SK-N-SH treated with all-trans-retinoic acid at 6 μM for 48 hours (cell line): ENCODE results near the gene ALDH18A1.

Experiments used
- ATAC-seq: fragments of 200-7000 bp; cut with Tn5 transposase; 3 replicates; pipeline ENCODE4 v1.9.1; 2020; ENCODE audit warnings: mild to moderate bottlenecking, moderate library complexity
- ARNTL ChIP-seq: fragments of 450-650 bp; formaldehyde crosslinking; IDR thresholded peaks from 2 replicates; pipeline ENCODE4 v1.5.0; 2020; ENCODE audit warnings: low read depth, mild to moderate bottlenecking, moderate library complexity, borderline replicate concordance
- BACH2 ChIP-seq: fragments of 250-450 bp; sonication (Bioruptor Pico); IDR thresholded peaks from 2 replicates; pipeline ENCODE4 v1.9.0; 2021; ENCODE audit warnings: mild to moderate bottlenecking, borderline replicate concordance
- CREB5 ChIP-seq: fragments of 250-450 bp; sonication (Bioruptor Pico); IDR thresholded peaks from 2 replicates; pipeline ENCODE4 v1.5.1; 2020; ENCODE audit warnings: low read depth, mild to moderate bottlenecking, moderate library complexity
- CSDC2 ChIP-seq: fragments of 250-450 bp; sonication (Bioruptor Pico); IDR thresholded peaks from 2 replicates; pipeline ENCODE4 v1.5.0; 2020; ENCODE audit warnings: mild to moderate bottlenecking, moderate library complexity
- CSRNP3 ChIP-seq: fragments of 250-450 bp; sonication (Bioruptor Pico); IDR thresholded peaks from 2 replicates; pipeline ENCODE4 v1.5.1; 2021; ENCODE audit warnings: mild to moderate bottlenecking, moderate library complexity
- ESRRG ChIP-seq: fragments of 250-450 bp; sonication (Bioruptor Pico); IDR thresholded peaks from 2 replicates; pipeline ENCODE4 v1.6.1; 2021; ENCODE audit warnings: mild to moderate bottlenecking
- GLIS3 ChIP-seq: fragments of 250-450 bp; sonication (Bioruptor Pico); IDR thresholded peaks from 2 replicates; pipeline ENCODE4 v1.5.0; 2020; ENCODE audit warnings: mild to moderate bottlenecking, moderate library complexity
- ISL1 ChIP-seq: fragments of 250-450 bp; sonication (Bioruptor Pico); IDR thresholded peaks from 2 replicates; pipeline ENCODE4 v2.1.2; 2022; ENCODE audit warnings: mild to moderate bottlenecking, moderate library complexity
- OSR1 ChIP-seq: fragments of 250-450 bp; sonication (Bioruptor Pico); IDR thresholded peaks from 2 replicates; pipeline ENCODE4 v1.8.0; 2022; ENCODE audit warnings: moderate library complexity, mild to moderate bottlenecking, inconsistent platforms
- POU6F1 ChIP-seq: fragments of 250-450 bp; sonication (Bioruptor Pico); IDR thresholded peaks from 2 replicates; pipeline ENCODE4 v1.8.0; 2021; ENCODE audit warnings: low read depth, mild to moderate bottlenecking, moderate library complexity, borderline replicate concordance
- PPARA ChIP-seq: fragments of 250-450 bp; sonication (Bioruptor Pico); IDR thresholded peaks from 2 replicates; pipeline ENCODE4 v1.5.0; 2020; ENCODE audit warnings: mild to moderate bottlenecking, borderline replicate concordance
- RARB ChIP-seq: fragments of 250-450 bp; sonication (Bioruptor Pico); IDR thresholded peaks from 2 replicates; pipeline ENCODE4 v1.8.0; 2021; ENCODE audit warnings: mild to moderate bottlenecking, moderate library complexity
- SNAI2 ChIP-seq: fragments of 250-450 bp; sonication (Bioruptor Pico); IDR thresholded peaks from 2 replicates; pipeline ENCODE4 v1.5.0; 2020; ENCODE audit warnings: mild to moderate bottlenecking, moderate library complexity
- TCF4 ChIP-seq: fragments of 250-450 bp; sonication (Bioruptor Pico); IDR thresholded peaks from 2 replicates; pipeline ENCODE4 v1.8.0; 2021; ENCODE audit warnings: mild to moderate bottlenecking, moderate library complexity, borderline replicate concordance
- TOX ChIP-seq: fragments of 250-450 bp; sonication (Bioruptor Pico); IDR thresholded peaks from 2 replicates; pipeline ENCODE4 v1.8.0; 2021; ENCODE audit warnings: mild to moderate bottlenecking, moderate library complexity, borderline replicate concordance
- ZC3H10 ChIP-seq: fragments of 250-450 bp; sonication (Bioruptor Pico); IDR thresholded peaks from 2 replicates; pipeline ENCODE4 v1.5.1; 2021; ENCODE audit warnings: mild to moderate bottlenecking, moderate library complexity
- ZFP3 ChIP-seq: fragments of 250-450 bp; sonication (Bioruptor Pico); IDR thresholded peaks from 2 replicates; pipeline ENCODE4 v1.5.0; 2020; ENCODE audit warnings: mild to moderate bottlenecking, moderate library complexity
- ZFP30 ChIP-seq: fragments of 450-650 bp; formaldehyde crosslinking; IDR thresholded peaks from 2 replicates; pipeline ENCODE4 v1.5.0; 2022; ENCODE audit warnings: mild to moderate bottlenecking, moderate library complexity
- ZNF565 ChIP-seq: fragments of 450-650 bp; formaldehyde crosslinking; conservative IDR thresholded peaks from 2 replicates; pipeline ENCODE4 v1.5.0; 2020; ENCODE audit warnings: low read depth, mild to moderate bottlenecking, moderate library complexity
- ZNF70 ChIP-seq: fragments of 450-650 bp; formaldehyde crosslinking; IDR thresholded peaks from 2 replicates; pipeline ENCODE4 v1.5.0; 2020; ENCODE audit warnings: mild to moderate bottlenecking, moderate library complexity
- TF ChIP-seq, protein P1 (sequence below): fragments of 250-450 bp; sonication (Bioruptor Pico); IDR thresholded peaks from 2 replicates; pipeline ENCODE4 v1.5.0; 2020; ENCODE audit warnings: mild to moderate bottlenecking, moderate library complexity

Gene ALDH18A1

GRCh38 chr10:95648138-95648537 is 8.4 kb downstream of the ALDH18A1 start:
- no peak for ATAC-seq

GRCh38 chr10:95646160-95646559 is 10.4 kb downstream of the ALDH18A1 start:
- ATAC-seq = no peak
- TF ChIP-seq ZFP30 (CRISPR knock-in tag) = no peak
- no peak for TF ChIP-seq BACH2
- no peak for TF ChIP-seq TCF4 (CRISPR knock-in tag)
- TF ChIP-seq TOX (CRISPR knock-in tag) = no peak
- no peak for TF ChIP-seq CSRNP3 (CRISPR knock-in tag)
- TF ChIP-seq OSR1 = no peak
- no peak for TF ChIP-seq ZFP3 (CRISPR knock-in tag)
- TF ChIP-seq SNAI2 = no peak
- TF ChIP-seq ZC3H10 = no peak
- TF ChIP-seq ARNTL (CRISPR knock-in tag) = no peak
- no peak for TF ChIP-seq ESRRG
- TF ChIP-seq ISL1 (CRISPR knock-in tag) = no peak
- no peak for TF ChIP-seq ZNF70 (CRISPR knock-in tag)
- no peak for TF ChIP-seq PPARA
- no peak for TF ChIP-seq GLIS3 (CRISPR knock-in tag)
- TF ChIP-seq POU6F1 (CRISPR knock-in tag) = no peak
- no peak for TF ChIP-seq ZNF565
- TF ChIP-seq CREB5 = no peak
- TF ChIP-seq, all 23 proteins: peak for 0

More at GRCh38 chr10:95648138-95648537, 8.4 kb downstream of the ALDH18A1 start:
- TF ChIP-seq ISL1 (CRISPR knock-in tag) = no peak
- no peak for TF ChIP-seq TCF4 (CRISPR knock-in tag)
- TF ChIP-seq BACH2 = no peak
- no peak for TF ChIP-seq RARB
- TF ChIP-seq ZNF565 = no peak
- TF ChIP-seq POU6F1 (CRISPR knock-in tag) = no peak
- TF ChIP-seq OSR1 = no peak
- TF ChIP-seq TOX (CRISPR knock-in tag) = no peak
- no peak for TF ChIP-seq PPARA

DNA sequence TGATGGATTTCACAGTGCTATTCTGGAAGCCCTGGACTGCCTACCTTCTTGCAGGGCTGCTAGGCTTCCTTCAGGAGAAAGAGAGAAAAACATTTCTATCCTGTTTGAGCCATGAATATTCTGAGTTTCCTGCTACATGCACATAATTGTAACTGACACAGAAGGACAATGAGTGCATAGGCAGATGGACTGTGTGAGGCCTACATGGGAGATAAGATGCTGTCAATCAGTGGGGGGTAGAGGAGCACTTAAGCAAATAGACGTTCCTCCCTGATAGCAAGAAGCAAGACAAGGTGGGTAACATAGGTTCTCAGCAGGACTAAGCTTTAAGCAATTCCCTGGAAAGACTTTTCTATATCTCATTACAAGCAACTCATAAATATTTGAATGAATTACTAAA is 11.6 kb downstream of the ALDH18A1 start:
- TF ChIP-seq CSDC2 (CRISPR knock-in tag) (no peak), ZFP30 (CRISPR knock-in tag) (no peak), RARB (no peak)
- TF ChIP-seq, all 23 proteins: peak for 0
- ATAC-seq = no peak

GRCh38 chr10:95640891-95641315 is 15.6 kb downstream of the ALDH18A1 start:
- ATAC-seq = no peak
- TF ChIP-seq PPARA = no peak
- no peak for TF ChIP-seq GLIS3 (CRISPR knock-in tag)
- no peak for TF ChIP-seq RARB
- no peak for TF ChIP-seq ARNTL (CRISPR knock-in tag)
- no peak for TF ChIP-seq OSR1
- TF ChIP-seq ZC3H10 = no peak
- TF ChIP-seq, protein P1, sequence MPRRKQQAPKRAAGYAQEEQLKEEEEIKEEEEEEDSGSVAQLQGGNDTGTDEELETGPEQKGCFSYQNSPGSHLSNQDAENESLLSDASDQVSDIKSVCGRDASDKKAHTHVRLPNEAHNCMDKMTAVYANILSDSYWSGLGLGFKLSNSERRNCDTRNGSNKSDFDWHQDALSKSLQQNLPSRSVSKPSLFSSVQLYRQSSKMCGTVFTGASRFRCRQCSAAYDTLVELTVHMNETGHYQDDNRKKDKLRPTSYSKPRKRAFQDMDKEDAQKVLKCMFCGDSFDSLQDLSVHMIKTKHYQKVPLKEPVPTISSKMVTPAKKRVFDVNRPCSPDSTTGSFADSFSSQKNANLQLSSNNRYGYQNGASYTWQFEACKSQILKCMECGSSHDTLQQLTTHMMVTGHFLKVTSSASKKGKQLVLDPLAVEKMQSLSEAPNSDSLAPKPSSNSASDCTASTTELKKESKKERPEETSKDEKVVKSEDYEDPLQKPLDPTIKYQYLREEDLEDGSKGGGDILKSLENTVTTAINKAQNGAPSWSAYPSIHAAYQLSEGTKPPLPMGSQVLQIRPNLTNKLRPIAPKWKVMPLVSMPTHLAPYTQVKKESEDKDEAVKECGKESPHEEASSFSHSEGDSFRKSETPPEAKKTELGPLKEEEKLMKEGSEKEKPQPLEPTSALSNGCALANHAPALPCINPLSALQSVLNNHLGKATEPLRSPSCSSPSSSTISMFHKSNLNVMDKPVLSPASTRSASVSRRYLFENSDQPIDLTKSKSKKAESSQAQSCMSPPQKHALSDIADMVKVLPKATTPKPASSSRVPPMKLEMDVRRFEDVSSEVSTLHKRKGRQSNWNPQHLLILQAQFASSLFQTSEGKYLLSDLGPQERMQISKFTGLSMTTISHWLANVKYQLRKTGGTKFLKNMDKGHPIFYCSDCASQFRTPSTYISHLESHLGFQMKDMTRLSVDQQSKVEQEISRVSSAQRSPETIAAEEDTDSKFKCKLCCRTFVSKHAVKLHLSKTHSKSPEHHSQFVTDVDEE (CRISPR knock-in tag) = no peak
- TF ChIP-seq ZFP3 (CRISPR knock-in tag) = no peak
- TF ChIP-seq POU6F1 (CRISPR knock-in tag) = no peak
- no peak for TF ChIP-seq ESRRG
- no peak for TF ChIP-seq SNAI2
